ENCODE measurements around the gene PAK5.

Gene PAK5

GRCh38 chr20:9488063-9488462 lies 350.8 kb downstream of the PAK5 start:
- no peak overlapping the region for H3K27ac Mint-ChIP-seq
- no peaks in the 10 kb centered on the region for H3K9me3 Mint-ChIP-seq
- ATAC-seq, result no peak
- no peaks in the 10 kb centered on the region for H3K36me3 Mint-ChIP-seq
- no peaks in the 10 kb centered on the region for H3K27me3 Mint-ChIP-seq
- H3K4me3 Mint-ChIP-seq, result no peak overlapping the region
- peaks cover under 1% of the 10 kb centered on the region for H3K4me1 Mint-ChIP-seq
